Measurements from ENCODE around the gene STK36. TPM values are rescaled to one million over a fixed set of nuclear protein-coding genes. Genes with fewer than 3 reads are reported as not detected.

The STK36 gene
- total and polyA plus RNA-seq, 2 donors (not counting 3 experiments of a cell fraction or from before 2014, with no cell fraction given): 40.9 to 65.2 TPM

GRCh38 chr2:218664653-218665052 lies 7.2 kb upstream of the STK36 start:
- Histone ChIP-seq H3K9me3 (replicated peaks; ENCODE audit: control insufficient read depth, insufficient read depth, low read length) (no peaks in the 10 kb centered on the region), H3K4me1 (ENCODE audit: control insufficient read depth, extremely low read depth, insufficient read depth, low read length) (peaks cover 9% of the 10 kb centered on the region), H3K4me3 (replicated peaks in 1 of 3; ENCODE audit: insufficient read depth in 1 of 3, low read depth in 1 of 3, low read length in 3 of 3) (no peak overlapping the region), H3K27me3 (ENCODE audit: control insufficient read depth in 2 of 2, insufficient read depth in 2 of 2, low read length in 2 of 2) (no peaks in the 10 kb centered on the region), H3K9me1 (replicated peaks; ENCODE audit: control insufficient read depth, extremely low read depth, insufficient read depth, low read length) (no peaks in the 10 kb centered on the region), H3K4me2 (ENCODE audit: insufficient read depth, low read length) (no peak overlapping the region), H3K27ac (ENCODE audit: insufficient read depth, low read depth, low read length) (no peak overlapping the region), H3K9ac (replicated peaks; ENCODE audit: extremely low read depth, insufficient read depth, low read length) (no peak overlapping the region), H4K20me1 (replicated peaks; ENCODE audit: control insufficient read depth, extremely low read depth, insufficient read depth, low read length) (no peaks in the 10 kb centered on the region), H3K36me3 (ENCODE audit: control insufficient read depth in 2 of 2, extremely low read depth in 1 of 2, insufficient read depth in 2 of 2, low read length in 2 of 2) (peaks cover 33 to 44% of the 10 kb centered on the region in 2 experiments), H3K79me2 (ENCODE audit: control insufficient read depth, insufficient read depth, low read length) (peaks cover 12% of the 10 kb centered on the region), H2AFZ (ENCODE audit: low read depth, low read length) (no peak overlapping the region)
- intact Hi-C loops (cut with micrococcal nuclease) (no loop called here), dilution Hi-C loops (cut with MboI; ENCODE audit: extremely low pct_ligation_motif_present, low sequenced_read_pairs) (no loop called here)
- ChIA-PET CTCF (interaction anchor here (0.8 kb wide), 1 partner anchor 183 kb away, joined by 4 read pairs; no protein-coding TSS in a partner anchor), POLR2A (no interaction called here)
- DNase-seq (ENCODE audit: low read depth, low spot score) (no peak), FAIRE-seq (no peak)
- no TSS peak for BruUV-seq (replicated peaks)
- TF ChIP-seq, protein P1, sequence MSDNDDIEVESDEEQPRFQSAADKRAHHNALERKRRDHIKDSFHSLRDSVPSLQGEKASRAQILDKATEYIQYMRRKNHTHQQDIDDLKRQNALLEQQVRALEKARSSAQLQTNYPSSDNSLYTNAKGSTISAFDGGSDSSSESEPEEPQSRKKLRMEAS (IDR thresholded peaks at IDR 0.05; ENCODE audit: insufficient read depth, insufficient read length): no peak
- no peak for TF ChIP-seq JUN (IDR thresholded peaks at IDR 0.05; ENCODE audit: borderline replicate concordance, insufficient read depth, insufficient read length, low read depth)
- TF ChIP-seq EZH2 (IDR thresholded peaks at IDR 0.05; ENCODE audit: borderline replicate concordance, low read depth, low read length, severe bottlenecking): no peak
- no peak for TF ChIP-seq FOS (IDR thresholded peaks at IDR 0.05; ENCODE audit: borderline replicate concordance, insufficient read depth, low read length)
- no peak for TF ChIP-seq MYC (IDR thresholded peaks at IDR 0.05; ENCODE audit: low read depth, low read length)
- TF ChIP-seq, protein P2, sequence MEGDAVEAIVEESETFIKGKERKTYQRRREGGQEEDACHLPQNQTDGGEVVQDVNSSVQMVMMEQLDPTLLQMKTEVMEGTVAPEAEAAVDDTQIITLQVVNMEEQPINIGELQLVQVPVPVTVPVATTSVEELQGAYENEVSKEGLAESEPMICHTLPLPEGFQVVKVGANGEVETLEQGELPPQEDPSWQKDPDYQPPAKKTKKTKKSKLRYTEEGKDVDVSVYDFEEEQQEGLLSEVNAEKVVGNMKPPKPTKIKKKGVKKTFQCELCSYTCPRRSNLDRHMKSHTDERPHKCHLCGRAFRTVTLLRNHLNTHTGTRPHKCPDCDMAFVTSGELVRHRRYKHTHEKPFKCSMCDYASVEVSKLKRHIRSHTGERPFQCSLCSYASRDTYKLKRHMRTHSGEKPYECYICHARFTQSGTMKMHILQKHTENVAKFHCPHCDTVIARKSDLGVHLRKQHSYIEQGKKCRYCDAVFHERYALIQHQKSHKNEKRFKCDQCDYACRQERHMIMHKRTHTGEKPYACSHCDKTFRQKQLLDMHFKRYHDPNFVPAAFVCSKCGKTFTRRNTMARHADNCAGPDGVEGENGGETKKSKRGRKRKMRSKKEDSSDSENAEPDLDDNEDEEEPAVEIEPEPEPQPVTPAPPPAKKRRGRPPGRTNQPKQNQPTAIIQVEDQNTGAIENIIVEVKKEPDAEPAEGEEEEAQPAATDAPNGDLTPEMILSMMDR (IDR thresholded peaks at IDR 0.05; ENCODE audit: extremely low read depth in 1 of 2, insufficient read depth in 1 of 2, low read depth in 1 of 2, low read length in 2 of 2): no peak
- no peak for TF ChIP-seq GATA2 (IDR thresholded peaks at IDR 0.05; ENCODE audit: insufficient read depth, insufficient read length, low read depth, low read length)
- no peak for TF ChIP-seq POLR2AphosphoS5 (IDR thresholded peaks at IDR 0.05; ENCODE audit: insufficient read depth, low read depth, low read length)
- TF ChIP-seq POLR2A (IDR thresholded peaks at IDR 0.05; ENCODE audit: low read depth, low read length): no peak
